22Rv1 (cell line): Measurements from ENCODE around the gene DPYSL4.

Source experiments
- ZFX ChIP-seq: fragments of 450-650 bp; IDR thresholded peaks from 2 replicates; pipeline ENCODE4 v1.6.1; 2017; ENCODE audit warnings: antibody characterized with exemption, borderline replicate concordance
- TF ChIP-seq, protein P1 (sequence below): fragments of 450-650 bp; IDR thresholded peaks from 2 replicates; pipeline ENCODE4 v1.5.1; 2017; ENCODE audit warnings: mild to moderate bottlenecking

DNA sequence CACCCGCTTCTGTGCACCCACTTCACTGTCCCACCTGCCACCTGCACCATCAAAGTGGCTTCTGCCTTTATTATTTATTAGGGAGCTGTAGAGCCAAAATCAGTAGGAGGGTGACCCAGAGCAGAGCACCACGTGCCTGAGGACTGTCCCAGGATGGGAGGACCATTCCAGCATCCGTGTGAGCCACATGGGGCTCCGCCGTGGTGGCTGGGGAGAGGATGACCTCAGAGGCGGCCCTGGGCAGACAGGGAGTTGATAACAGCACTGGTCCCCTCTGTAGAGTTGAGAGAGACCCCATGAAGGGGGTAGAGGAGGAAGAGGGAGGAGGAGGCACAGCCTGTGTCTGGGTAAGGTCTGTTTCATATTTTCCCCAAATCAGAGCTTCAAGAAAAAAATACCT lies 8.7 kb upstream of the DPYSL4 start:
- TF ChIP-seq, protein P1, sequence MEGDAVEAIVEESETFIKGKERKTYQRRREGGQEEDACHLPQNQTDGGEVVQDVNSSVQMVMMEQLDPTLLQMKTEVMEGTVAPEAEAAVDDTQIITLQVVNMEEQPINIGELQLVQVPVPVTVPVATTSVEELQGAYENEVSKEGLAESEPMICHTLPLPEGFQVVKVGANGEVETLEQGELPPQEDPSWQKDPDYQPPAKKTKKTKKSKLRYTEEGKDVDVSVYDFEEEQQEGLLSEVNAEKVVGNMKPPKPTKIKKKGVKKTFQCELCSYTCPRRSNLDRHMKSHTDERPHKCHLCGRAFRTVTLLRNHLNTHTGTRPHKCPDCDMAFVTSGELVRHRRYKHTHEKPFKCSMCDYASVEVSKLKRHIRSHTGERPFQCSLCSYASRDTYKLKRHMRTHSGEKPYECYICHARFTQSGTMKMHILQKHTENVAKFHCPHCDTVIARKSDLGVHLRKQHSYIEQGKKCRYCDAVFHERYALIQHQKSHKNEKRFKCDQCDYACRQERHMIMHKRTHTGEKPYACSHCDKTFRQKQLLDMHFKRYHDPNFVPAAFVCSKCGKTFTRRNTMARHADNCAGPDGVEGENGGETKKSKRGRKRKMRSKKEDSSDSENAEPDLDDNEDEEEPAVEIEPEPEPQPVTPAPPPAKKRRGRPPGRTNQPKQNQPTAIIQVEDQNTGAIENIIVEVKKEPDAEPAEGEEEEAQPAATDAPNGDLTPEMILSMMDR: no peak
- no peak for TF ChIP-seq ZFX
